Smooth muscle cell (in vitro differentiated cells): ENCODE measurements around the gene ELOA. TPM values are rescaled to one million over a fixed set of nuclear protein-coding genes. Genes with fewer than 3 reads are reported as not detected.

Source experiments
- DNase-seq: peaks from one replicate; lab custom pipeline; 2025; ENCODE audit not compliant: unreplicated experiment; lab: John Stamatoyannopoulos, UW
- H2AFZ ChIP-seq: fragments of 200-600 bp; sonication (generic); 2 replicates; pipeline ENCODE4 v1.6.0; 2016; ENCODE audit warnings: antibody characterized with exemption, low read depth, mild to moderate bottlenecking
- H3F3A ChIP-seq: fragments of 200-600 bp; sonication (generic); 2 replicates; pipeline ENCODE4 v1.6.0; 2017; ENCODE audit warnings: antibody characterized with exemption, low read depth
- H3K27ac ChIP-seq: fragments of 200-600 bp; sonication (generic); 2 replicates; pipeline ENCODE4 v1.5.1; 2016; ENCODE audit warnings: low read depth, mild to moderate bottlenecking
- H3K27me3 ChIP-seq: fragments of 200-600 bp; sonication (generic); 2 replicates; pipeline ENCODE4 v1.6.1; 2016; ENCODE audit warnings: low read depth, mild to moderate bottlenecking
- H3K36me3 ChIP-seq: fragments of 200-600 bp; sonication (generic); 2 replicates; pipeline ENCODE4 v1.5.1; 2016; ENCODE audit warnings: low read depth
- H3K4me1 ChIP-seq: fragments of 200-600 bp; sonication (generic); 2 replicates; pipeline ENCODE4 v1.5.1; 2016; ENCODE audit warnings: low read depth
- H3K4me2 ChIP-seq: fragments of 200-600 bp; sonication (generic); 2 replicates; pipeline ENCODE4 v1.6.0; 2016; ENCODE audit warnings: mild to moderate bottlenecking
- H3K4me3 ChIP-seq: fragments of 200-600 bp; sonication (generic); 2 replicates; pipeline ENCODE4 v1.5.1; 2016; ENCODE audit warnings: mild to moderate bottlenecking
- H3K79me2 ChIP-seq: fragments of 200-600 bp; sonication (generic); 2 replicates; pipeline ENCODE4 v1.6.0; 2016; ENCODE audit warnings: low read depth, mild to moderate bottlenecking
- H3K9ac ChIP-seq: fragments of 200-600 bp; sonication (generic); 2 replicates; pipeline ENCODE4 v1.6.0; 2016; ENCODE audit warnings: low read depth
- H3K9me3 ChIP-seq: fragments of 200-600 bp; sonication (generic); replicated peaks from 2 replicates; pipeline ENCODE4 v1.5.1; 2016; ENCODE audit warnings: low read depth
- H4K20me1 ChIP-seq: fragments of 200-600 bp; sonication (generic); 2 replicates; pipeline ENCODE4 v1.6.0; 2016; ENCODE audit warnings: low read depth
- WGBS: methylation state at CpG from one replicate; pipeline ENCODE4 v1.1.7; 2016; ENCODE audit warnings: low lambda C conversion rate; 5-methylcytosine and 5-hydroxymethylcytosine counted together
- polyA plus RNA-seq: library from polyadenylated mRNA; unstranded; fragments of >200 nt; fragmentation: Nextera tagmentation; extraction: Ambion mirVana; gene quantifications from 2 replicates; pipeline ENCODE4 v1.2.1, GENCODE V29; 2016
- total RNA-seq: library from RNA; depleted of rRNA; stranded (reverse); fragments of >200 nt; gene quantifications from 2 replicates; pipeline ENCODE4 v1.2.3, GENCODE V29; 2014
- TF ChIP-seq, protein P1 (sequence below): fragments of 200-600 bp; sonication (generic); IDR thresholded peaks from 2 replicates; pipeline ENCODE4 v1.5.1; 2017; ENCODE audit warnings: borderline replicate concordance, mild to moderate bottlenecking, antibody characterized with exemption; ENCODE audit not compliant: insufficient read depth, poor library complexity, severe bottlenecking

Gene ELOA
- total and polyA plus RNA-seq, 2 experiments from 2014 or later, result 28.1 to 33.4 TPM

DNA sequence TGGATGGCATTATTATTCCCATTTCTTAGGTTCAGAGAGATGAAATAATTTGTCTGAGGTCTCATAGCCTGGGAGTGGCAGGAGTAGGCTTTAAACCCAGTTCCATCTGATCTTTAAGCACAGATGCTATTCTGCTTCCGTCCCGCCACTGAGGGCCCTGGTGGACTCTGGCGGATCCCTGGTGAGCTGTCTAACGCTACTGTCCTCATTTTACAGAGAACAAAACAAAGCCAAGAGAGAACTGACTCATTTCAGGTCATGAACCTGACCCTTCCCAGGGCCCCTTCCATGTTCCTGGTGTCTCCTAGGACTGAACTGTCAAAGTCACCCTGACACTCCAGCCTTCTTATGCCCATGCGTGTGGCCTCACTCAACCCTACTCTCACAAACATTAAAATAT is 60.4 kb downstream of the ELOA start:
- Histone ChIP-seq H3K79me2 (no peaks in the 10 kb centered on the region), H3K27me3 (no peaks in the 10 kb centered on the region), H2AFZ (no peak overlapping the region), H3K9ac (no peak overlapping the region), H3K4me3 (no peak overlapping the region), H3K36me3 (no peaks in the 10 kb centered on the region), H3F3A (peaks cover 16% of the 10 kb centered on the region), H3K27ac (no peak overlapping the region), H3K4me2 (no peak overlapping the region), H3K4me1 (peaks cover 5% of the 10 kb centered on the region), H4K20me1 (no peaks in the 10 kb centered on the region), H3K9me3 (no peaks in the 10 kb centered on the region)
- DNase-seq, result no peak
- TF ChIP-seq, protein P1, sequence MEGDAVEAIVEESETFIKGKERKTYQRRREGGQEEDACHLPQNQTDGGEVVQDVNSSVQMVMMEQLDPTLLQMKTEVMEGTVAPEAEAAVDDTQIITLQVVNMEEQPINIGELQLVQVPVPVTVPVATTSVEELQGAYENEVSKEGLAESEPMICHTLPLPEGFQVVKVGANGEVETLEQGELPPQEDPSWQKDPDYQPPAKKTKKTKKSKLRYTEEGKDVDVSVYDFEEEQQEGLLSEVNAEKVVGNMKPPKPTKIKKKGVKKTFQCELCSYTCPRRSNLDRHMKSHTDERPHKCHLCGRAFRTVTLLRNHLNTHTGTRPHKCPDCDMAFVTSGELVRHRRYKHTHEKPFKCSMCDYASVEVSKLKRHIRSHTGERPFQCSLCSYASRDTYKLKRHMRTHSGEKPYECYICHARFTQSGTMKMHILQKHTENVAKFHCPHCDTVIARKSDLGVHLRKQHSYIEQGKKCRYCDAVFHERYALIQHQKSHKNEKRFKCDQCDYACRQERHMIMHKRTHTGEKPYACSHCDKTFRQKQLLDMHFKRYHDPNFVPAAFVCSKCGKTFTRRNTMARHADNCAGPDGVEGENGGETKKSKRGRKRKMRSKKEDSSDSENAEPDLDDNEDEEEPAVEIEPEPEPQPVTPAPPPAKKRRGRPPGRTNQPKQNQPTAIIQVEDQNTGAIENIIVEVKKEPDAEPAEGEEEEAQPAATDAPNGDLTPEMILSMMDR, result no peak
- 93% methylated on average over 5 of the region's 5 CpGs for WGBS

- H3K27me3 ChIP-seq, result no peaks in the 10 kb centered on the region
- whole genome bisulfite sequencing, result 88% methylated on average over 7 of the region's 7 CpGs
- no peak overlapping the region for H3K4me2 ChIP-seq
- H3K79me2 ChIP-seq, result no peaks in the 10 kb centered on the region
- no peak overlapping the region for H3K4me3 ChIP-seq
- DNase-seq, result no peak
- H3F3A ChIP-seq, result peaks cover 11% of the 10 kb centered on the region
- TF ChIP-seq, protein P1, result peak; percentile 12
- no peaks in the 10 kb centered on the region for H3K36me3 ChIP-seq
- peaks cover 2% of the 10 kb centered on the region for H3K4me1 ChIP-seq
- H3K27ac ChIP-seq, result no peak overlapping the region
- H2AFZ ChIP-seq, result no peak overlapping the region
- no peaks in the 10 kb centered on the region for H4K20me1 ChIP-seq
- H3K9ac ChIP-seq, result no peak overlapping the region
- H3K9me3 ChIP-seq, result no peaks in the 10 kb centered on the region
These were observed 61.0 kb downstream of the ELOA start for GRCh38 chr1:23804183-23804835.

DNA sequence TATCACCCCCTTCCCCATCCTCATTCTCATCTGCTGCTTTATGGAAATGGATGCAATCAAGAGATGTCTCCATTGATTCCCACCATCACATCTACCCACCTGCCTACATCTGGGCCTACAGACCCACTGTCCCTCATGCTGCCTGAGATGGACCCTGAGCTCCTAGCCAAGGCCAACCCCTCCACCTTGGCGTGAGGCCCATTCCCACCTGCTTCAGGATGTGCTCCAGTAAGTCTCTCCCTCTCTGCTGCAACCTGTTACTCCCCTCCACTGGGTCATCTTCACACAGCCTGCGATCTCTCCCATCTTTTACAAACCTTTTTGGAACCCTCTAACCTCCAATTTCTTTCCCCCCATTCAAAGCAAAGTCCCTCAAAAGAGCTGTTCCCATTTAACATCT is 61.8 kb downstream of the ELOA start:
- no peak overlapping the region for H2AFZ ChIP-seq
- no peak overlapping the region for H3K4me2 ChIP-seq
- no peak overlapping the region for H3K4me3 ChIP-seq
- no peaks in the 10 kb centered on the region for H3K36me3 ChIP-seq
- WGBS, result 96% methylated on average over 2 of the region's 2 CpGs
- DNase-seq, result no peak
- H3K27me3 ChIP-seq, result no peaks in the 10 kb centered on the region
- TF ChIP-seq, protein P1, result no peak
- no peaks in the 10 kb centered on the region for H3K9me3 ChIP-seq
- H3K27ac ChIP-seq, result no peak overlapping the region
- H3K9ac ChIP-seq, result no peak overlapping the region
- no peaks in the 10 kb centered on the region for H3K79me2 ChIP-seq
- H4K20me1 ChIP-seq, result no peaks in the 10 kb centered on the region
- no peaks in the 10 kb centered on the region for H3K4me1 ChIP-seq
- peaks cover 11% of the 10 kb centered on the region for H3F3A ChIP-seq

DNA sequence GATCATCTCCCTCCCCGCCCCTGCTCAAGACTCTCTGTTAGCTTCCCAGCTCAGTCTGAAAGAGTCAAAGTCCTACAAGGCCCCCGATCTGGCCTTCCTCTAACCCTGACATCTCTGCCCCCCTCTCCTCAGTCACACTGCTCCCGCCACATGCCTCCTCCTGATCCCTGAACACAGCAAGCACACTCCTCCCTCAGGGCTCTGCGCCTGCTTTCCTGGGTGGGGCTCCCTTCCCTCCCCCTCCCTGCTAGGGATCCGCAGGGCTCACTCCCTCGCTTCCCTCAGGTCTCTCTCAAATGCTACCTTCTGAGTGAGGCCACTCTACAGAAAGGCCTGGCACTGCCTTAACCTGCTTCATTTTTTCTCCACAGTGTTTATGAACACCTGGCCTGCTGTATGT is 63.0 kb downstream of the ELOA start:
- H3K9ac ChIP-seq, result no peak overlapping the region
- H3K4me3 ChIP-seq, result no peak overlapping the region
- WGBS, result 78% methylated on average over 6 of the region's 6 CpGs
- DNase-seq, result no peak
- H3K27me3 ChIP-seq, result no peaks in the 10 kb centered on the region
- no peak overlapping the region for H3K4me2 ChIP-seq
- H3K4me1 ChIP-seq, result no peaks in the 10 kb centered on the region
- no peaks in the 10 kb centered on the region for H3K36me3 ChIP-seq
- H4K20me1 ChIP-seq, result no peaks in the 10 kb centered on the region
- H3K79me2 ChIP-seq, result no peaks in the 10 kb centered on the region
- no peak overlapping the region for H2AFZ ChIP-seq
- H3K9me3 ChIP-seq, result no peaks in the 10 kb centered on the region
- H3F3A ChIP-seq, result peaks cover 11% of the 10 kb centered on the region
- TF ChIP-seq, protein P1, result no peak
- H3K27ac ChIP-seq, result no peak overlapping the region
